Measurements from ENCODE around the gene DYNC2LI1. TPM values are rescaled to one million over a fixed set of nuclear protein-coding genes. Genes with fewer than 3 reads are reported as not detected.

Gene DYNC2LI1
- total and polyA plus RNA-seq, 2 of the 8 experiments (the other 6 are each of a cell fraction or from before 2014, with no cell fraction given), result 3.9 to 7.6 TPM

GRCh38 chr2:43810888-43811287 lies 37.0 kb downstream of the DYNC2LI1 start:
- FAIRE-seq (no peak), DNase-seq (ENCODE audit: low read depth in 1 of 2, low spot score in 2 of 2) (no peak)
- Histone ChIP-seq H4K91ac (replicated peaks; ENCODE audit: insufficient read length, low read length) (no peak overlapping the region), H3K9ac (replicated peaks in 1 of 4; ENCODE audit: extremely low read depth in 1 of 4, low read depth in 3 of 4, low read length in 3 of 4) (peak overlapping the region in 1 of 4 experiments; percentile 13; a peak in 1 of 7 replicates), H3K4me3 (ENCODE audit: extremely low read depth in 1 of 4, insufficient read depth in 2 of 4, low read depth in 3 of 4, low read length in 4 of 4) (no peak overlapping the region), H2BK5ac (ENCODE audit: low read depth, low read length) (no peak overlapping the region), H4K20me1 (replicated peaks in 1 of 2; ENCODE audit: control insufficient read depth in 1 of 2, insufficient read depth in 2 of 2, low read length in 2 of 2) (no peaks in the 10 kb centered on the region), H3K79me1 (ENCODE audit: low read depth, low read length) (no peaks in the 10 kb centered on the region), H3K79me2 (ENCODE audit: control insufficient read depth in 1 of 2, insufficient read depth in 2 of 2, low read length in 2 of 2) (no peaks in the 10 kb centered on the region), H2BK15ac (ENCODE audit: low read length) (no peak overlapping the region), H2AFZ (ENCODE audit: low read length) (no peak overlapping the region), H3K27me3 (replicated peaks in 1 of 4; ENCODE audit: control insufficient read depth in 3 of 4, extremely low read depth in 1 of 4, insufficient read depth in 3 of 4, low read length in 3 of 4) (no peaks in the 10 kb centered on the region), H3K4me2 (ENCODE audit: insufficient read depth in 1 of 2, low read depth in 2 of 2, low read length in 2 of 2) (no peak overlapping the region), H3K14ac (ENCODE audit: insufficient read length) (no peak overlapping the region), H2AK5ac (ENCODE audit: low read depth, low read length) (no peak overlapping the region), H3K23ac (ENCODE audit: insufficient read length) (no peak overlapping the region), H2BK120ac (replicated peaks; ENCODE audit: low read depth, low read length) (no peak overlapping the region), H3K9me3 (ENCODE audit: insufficient read depth in 2 of 2, low read depth in 1 of 2, low read length in 1 of 2) (no peaks in the 10 kb centered on the region), H2BK12ac (ENCODE audit: low read depth, low read length) (no peak overlapping the region), H3K18ac (ENCODE audit: extremely low read depth, low read length) (no peak overlapping the region), H3K36me3 (ENCODE audit: control insufficient read depth in 2 of 4, insufficient read depth in 4 of 4, low read length in 3 of 4) (no peaks in the 10 kb centered on the region), H4K5ac (ENCODE audit: insufficient read length, low read depth, low read length) (no peak overlapping the region), H3K4ac (replicated peaks; ENCODE audit: insufficient read length, low read depth, low read length) (no peak overlapping the region), H3K56ac (replicated peaks; ENCODE audit: insufficient read length, low read depth, low read length) (no peak overlapping the region), H3K23me2 (ENCODE audit: low read depth, low read length) (no peaks in the 10 kb centered on the region), H4K8ac (ENCODE audit: extremely low read depth, insufficient read depth, low read length) (no peak overlapping the region), H3K4me1 (replicated peaks in 1 of 4; ENCODE audit: control insufficient read depth in 3 of 4, insufficient read depth in 4 of 4, low read length in 3 of 4) (no peaks in the 10 kb centered on the region), H3K27ac (ENCODE audit: low read depth, low read length) (no peak overlapping the region), H2BK20ac (ENCODE audit: low read length) (no peak overlapping the region)
- CTCF ChIA-PET (ENCODE audit: partially characterized antibody), result interaction anchor here (0.9 kb wide), 1 partner anchor 87 kb away, joined by 3 read pairs; no protein-coding TSS in a partner anchor
- POLR2A ChIA-PET (ENCODE audit: partially characterized antibody), result no interaction called here
- 80% methylated on average over 1 of the region's 1 CpG; no CpG with 5 or more reads in 1 of the 2 experiments for WGBS, 2 experiments (ENCODE audit: extremely low coverage in 1 of 2, insufficient coverage in 1 of 2, insufficient read length in 1 of 2, insufficient replicate concordance in 2 of 2, low coverage in 1 of 2, low lambda C conversion rate in 2 of 2, missing lambda C conversion rate in 1 of 2)
- TF ChIP-seq EP300 (IDR thresholded peaks at IDR 0.05; ENCODE audit: borderline replicate concordance in 1 of 2, low read depth in 2 of 2, low read length in 2 of 2) (no peak), SIN3A (conservative IDR thresholded peaks at IDR 0.05 in 1 of 2, IDR thresholded peaks at IDR 0.05 in 1 of 2; ENCODE audit: low read depth in 1 of 2, low read length in 2 of 2) (no peak), EGR1 (IDR thresholded peaks at IDR 0.05; ENCODE audit: borderline replicate concordance, low read depth, low read length) (no peak), SUZ12 (IDR thresholded peaks at IDR 0.05; ENCODE audit: low read length) (no peak), KDM5A (IDR thresholded peaks at IDR 0.05; ENCODE audit: low read length) (no peak), NANOG (IDR thresholded peaks at IDR 0.05; ENCODE audit: insufficient read depth, low read depth, low read length, poor library complexity, severe bottlenecking) (no peak), SP4 (IDR thresholded peaks at IDR 0.05; ENCODE audit: low read length) (no peak), FOSL1 (IDR thresholded peaks at IDR 0.05; ENCODE audit: insufficient read depth, low read depth, low read length) (no peak), CREB1 (IDR thresholded peaks at IDR 0.05) (no peak), SIX5 (IDR thresholded peaks at IDR 0.05; ENCODE audit: low read depth, low read length) (no peak), RXRA (IDR thresholded peaks at IDR 0.05; ENCODE audit: insufficient read depth, low read depth, low read length) (no peak), NRF1 (IDR thresholded peaks at IDR 0.05; ENCODE audit: low read depth, low read length) (no peak), POLR2A (IDR thresholded peaks at IDR 0.05; ENCODE audit: control extremely low read depth in 1 of 2, low read depth in 2 of 2, low read length in 2 of 2) (no peak), GABPA (IDR thresholded peaks at IDR 0.05; ENCODE audit: borderline replicate concordance, insufficient read depth, low read length) (no peak), TEAD4 (IDR thresholded peaks at IDR 0.05; ENCODE audit: low read depth, low read length) (no peak)
